H9 (cell line): ENCODE measurements around the gene NCOA1. TPM values are rescaled to one million over a fixed set of nuclear protein-coding genes. Genes with fewer than 3 reads are reported as not detected.

ENCODE experiments used
- DNase-seq: peaks from one replicate; pipeline ENCODE4 v3.0.0-alpha.2; 2017
- H2AFZ ChIP-seq: one replicate; pipeline ENCODE4 v1.6.1; 2013; ENCODE audit warnings: mild to moderate bottlenecking, low read length, control low read depth, moderate library complexity
- H2AK5ac ChIP-seq: 2 replicates; pipeline ENCODE4 v1.6.1; 2013; ENCODE audit warnings: low read length, control low read depth, mixed read lengths; ENCODE audit not compliant: insufficient read length
- H2BK120ac ChIP-seq: one replicate; pipeline ENCODE4 v1.6.1; 2013; ENCODE audit warnings: low read depth, mild to moderate bottlenecking, low read length, control low read depth, inconsistent platforms; ENCODE audit not compliant: poor library complexity, severe bottlenecking
- H2BK12ac ChIP-seq: 2 replicates; pipeline ENCODE4 v1.6.1; 2013; ENCODE audit warnings: low read length, control low read depth, mixed read lengths, low read depth; ENCODE audit not compliant: insufficient read length
- H2BK15ac ChIP-seq: 2 replicates; pipeline ENCODE4 v1.6.1; 2013; ENCODE audit warnings: low read depth, low read length, control low read depth
- H2BK20ac ChIP-seq: one replicate; pipeline ENCODE4 v1.6.1; 2013; ENCODE audit warnings: low read depth, mild to moderate bottlenecking, low read length, control low read depth, inconsistent platforms; ENCODE audit not compliant: poor library complexity, severe bottlenecking
- H2BK5ac ChIP-seq: 2 replicates; pipeline ENCODE4 v1.6.1; 2013; ENCODE audit warnings: low read length, control low read depth, mixed read lengths; ENCODE audit not compliant: insufficient read length
- H3K14ac ChIP-seq: 2 replicates; pipeline ENCODE4 v1.6.1; 2013; ENCODE audit warnings: low read length, control low read depth; ENCODE audit not compliant: insufficient read depth
- H3K18ac ChIP-seq: 2 replicates; pipeline ENCODE4 v1.6.1; 2013; ENCODE audit warnings: low read depth, mild to moderate bottlenecking, mixed read lengths, low read length, control low read depth; ENCODE audit not compliant: insufficient read length
- H3K23ac ChIP-seq: 2 replicates; pipeline ENCODE4 v1.6.1; 2013; ENCODE audit warnings: low read length, control low read depth, mixed read lengths, low read depth; ENCODE audit not compliant: insufficient read length
- H3K23me2 ChIP-seq: 2 replicates; pipeline ENCODE4 v1.6.1; 2013; ENCODE audit warnings: low read depth, mild to moderate bottlenecking, mixed read lengths, low read length, control low read depth; ENCODE audit not compliant: insufficient read length, poor library complexity, severe bottlenecking
- H3K27ac ChIP-seq: 2 replicates; pipeline ENCODE4 v1.5.1; 2013; ENCODE audit warnings: low read length, control low read depth, mixed read lengths, low read depth; ENCODE audit not compliant: insufficient read length
- H3K27me3 ChIP-seq: 2 replicates; pipeline ENCODE4 v1.6.1; 2013; ENCODE audit warnings: low read length, control low read depth, inconsistent platforms; ENCODE audit not compliant: insufficient read depth
- H3K4ac ChIP-seq: 2 replicates; pipeline ENCODE4 v1.6.1; 2013; ENCODE audit warnings: low read depth, mild to moderate bottlenecking, control low read depth, inconsistent platforms, low read length, moderate library complexity
- H3K4me1 ChIP-seq: 2 replicates; pipeline ENCODE4 v1.6.1; 2013; ENCODE audit warnings: low read length, control low read depth, inconsistent platforms; ENCODE audit not compliant: insufficient read depth
- H3K4me2 ChIP-seq: 2 replicates; pipeline ENCODE4 v1.6.1; 2013; ENCODE audit warnings: low read length, control low read depth, mixed read lengths; ENCODE audit not compliant: insufficient read length, insufficient read depth
- H3K56ac ChIP-seq: 2 replicates; pipeline ENCODE4 v1.6.1; 2013; ENCODE audit warnings: low read depth, mild to moderate bottlenecking, mixed read lengths, low read length, control low read depth; ENCODE audit not compliant: insufficient read length
- H3K79me1 ChIP-seq: 2 replicates; pipeline ENCODE4 v1.6.1; 2013; ENCODE audit warnings: low read depth, mild to moderate bottlenecking, moderate library complexity, low read length, control low read depth, inconsistent platforms; ENCODE audit not compliant: insufficient read depth, poor library complexity, severe bottlenecking
- H3K79me2 ChIP-seq: 2 replicates; pipeline ENCODE4 v1.6.1; 2013; ENCODE audit warnings: low read length, control low read depth, inconsistent platforms; ENCODE audit not compliant: insufficient read depth
- H3K9ac ChIP-seq: 2 replicates; pipeline ENCODE4 v1.6.1; 2013; ENCODE audit warnings: low read length, control low read depth, mixed read lengths; ENCODE audit not compliant: insufficient read length; ENCODE audit errors: extremely low read depth
- H3K9me3 ChIP-seq: one replicate; pipeline ENCODE4 v1.6.1; 2013; ENCODE audit warnings: low read depth, low read length, inconsistent platforms; ENCODE audit not compliant: control insufficient read depth
- H3T11ph ChIP-seq: one replicate; pipeline ENCODE4 v1.6.1; 2013; ENCODE audit warnings: mild to moderate bottlenecking, low read length, control low read depth, inconsistent platforms
- H4K20me1 ChIP-seq: one replicate; pipeline ENCODE4 v1.6.1; 2013; ENCODE audit not compliant: control insufficient read depth, insufficient read length, insufficient read depth
- H4K5ac ChIP-seq: 2 replicates; pipeline ENCODE4 v1.6.1; 2013; ENCODE audit warnings: low read depth, mild to moderate bottlenecking, mixed read lengths, low read length, control low read depth; ENCODE audit not compliant: insufficient read length
- H4K8ac ChIP-seq: replicated peaks from 2 replicates; pipeline ENCODE4 v1.6.1; 2013; ENCODE audit warnings: low read length, control low read depth, mixed read lengths, low read depth; ENCODE audit not compliant: insufficient read length
- H4K91ac ChIP-seq: 2 replicates; pipeline ENCODE4 v1.6.1; 2013; ENCODE audit warnings: low read depth, mild to moderate bottlenecking, moderate library complexity, mixed read lengths, low read length, control low read depth; ENCODE audit not compliant: insufficient read length
- H3K27ac Mint-ChIP-seq, 3 experiments: 2 replicates in 2 of 3; 3 replicates in 1 of 3; pipeline ENCODE4 v1.8.0; 2020 to 2021; ENCODE audit warnings: mixed read lengths in 3 of 3, mild to moderate bottlenecking in 1 of 3, moderate library complexity in 1 of 3
- H3K27me3 Mint-ChIP-seq: 2 replicates; pipeline ENCODE4 v1.8.0; 2021; ENCODE audit warnings: low read depth, mild to moderate bottlenecking, moderate library complexity, mixed read lengths
- H3K36me3 Mint-ChIP-seq, 3 experiments: 2 replicates in 2 of 3; 3 replicates in 1 of 3; pipeline ENCODE4 v1.8.0; 2020 to 2021; ENCODE audit warnings: low read depth in 3 of 3, mixed read lengths in 3 of 3; ENCODE audit not compliant: insufficient read depth in 1 of 3
- H3K4me1 Mint-ChIP-seq, 2 experiments: 2 replicates each; pipeline ENCODE4 v1.8.0; 2020; ENCODE audit warnings: mixed read lengths in 2 of 2
- H3K4me3 Mint-ChIP-seq, 2 experiments: 2 replicates in 1 of 2; 3 replicates in 1 of 2; pipeline ENCODE4 v1.8.0; 2020 to 2021; ENCODE audit warnings: mild to moderate bottlenecking in 2 of 2, mixed read lengths in 2 of 2, moderate library complexity in 1 of 2
- H3K9me3 Mint-ChIP-seq, 2 experiments: 2 replicates in 1 of 2; 3 replicates in 1 of 2; pipeline ENCODE4 v1.8.0; 2020; ENCODE audit warnings: mild to moderate bottlenecking in 2 of 2, mixed read lengths in 2 of 2, moderate library complexity in 1 of 2
- CTCF ChIP-seq: fragments of 200-600 bp; sonication (generic); conservative IDR thresholded peaks from 3 replicates; pipeline ENCODE4 v1.8.0; 2021; ENCODE audit warnings: antibody characterized with exemption, mild to moderate bottlenecking
- WGBS: extraction: QIAGEN DNeasy Blood & Tissue Kit; methylation state at CpG from one replicate; pipeline ENCODE4 v1.1.7; 2013; ENCODE audit warnings: missing lambda C conversion rate, low lambda C conversion rate, mixed read lengths; ENCODE audit not compliant: insufficient read length; ENCODE audit errors: extremely low coverage; 5-methylcytosine and 5-hydroxymethylcytosine counted together
- total RNA-seq: library from RNA; stranded (reverse); gene quantifications from 2 replicates; pipeline ENCODE4 v1.2.1, GENCODE V29; 2021

The NCOA1 gene
- total RNA-seq, 1 experiment from 2014 or later: 14.8 TPM

DNA sequence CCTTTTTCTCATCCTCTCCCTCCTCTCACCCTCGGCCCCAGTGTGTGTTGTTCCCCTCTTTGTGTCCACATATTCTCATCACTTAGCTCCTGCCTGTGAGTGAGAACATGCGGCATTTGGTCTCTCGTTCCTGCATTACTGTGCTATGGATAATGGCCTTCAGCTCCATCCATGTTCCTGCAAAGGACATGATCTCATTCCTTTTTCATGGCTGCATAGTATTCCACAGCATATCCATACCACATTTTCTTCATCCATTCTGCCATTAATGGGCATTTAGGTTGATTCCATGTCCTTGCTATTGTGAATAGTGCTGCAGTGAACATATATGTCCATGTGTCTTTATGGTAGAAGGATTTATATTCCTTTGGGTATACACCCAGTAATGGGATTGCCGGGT is 10.8 kb upstream of the NCOA1 start:
- H3K56ac ChIP-seq: no peak overlapping the region
- no peaks in the 10 kb centered on the region for H3K79me2 ChIP-seq
- H2BK20ac ChIP-seq: no peak overlapping the region
- TF ChIP-seq CTCF: no peak
- no peak overlapping the region for H4K5ac ChIP-seq
- DNase-seq: no peak
- H3K9me3 ChIP-seq: no peaks in the 10 kb centered on the region
- no peak overlapping the region for H3K23ac ChIP-seq
- H3K36me3 Mint-ChIP-seq: peaks cover 0 to 9% (median 4%) of the 10 kb centered on the region in 3 experiments; a peak in 4 of 7 replicates
- no CpG with 5 or more reads among the region's 4 CpGs for WGBS
- H3K4me3 Mint-ChIP-seq: no peak overlapping the region
- no peaks in the 10 kb centered on the region for H4K20me1 ChIP-seq
- H3K23me2 ChIP-seq: no peaks in the 10 kb centered on the region
- H3K4me1 Mint-ChIP-seq: peaks cover 5 to 8% of the 10 kb centered on the region in 2 experiments; a peak in 2 of 4 replicates
- H3K14ac ChIP-seq: no peak overlapping the region
- no peak overlapping the region for H2BK15ac ChIP-seq
- no peak overlapping the region for H2BK12ac ChIP-seq
- no peak overlapping the region for H4K91ac ChIP-seq
- no peak overlapping the region for H2BK120ac ChIP-seq
- H3K27ac Mint-ChIP-seq: peak overlapping the region in 1 of 3 experiments; percentile 43; a peak in 1 of 7 replicates
- no peak overlapping the region for H3K4ac ChIP-seq
- peaks cover 5% of the 10 kb centered on the region for H3K27me3 Mint-ChIP-seq
- H3K18ac ChIP-seq: no peak overlapping the region
- H3K79me1 ChIP-seq: no peaks in the 10 kb centered on the region
- no peak overlapping the region for H3K27ac ChIP-seq
- no peak overlapping the region for H3K9ac ChIP-seq
- no peak overlapping the region for H3K4me2 ChIP-seq
- H4K8ac ChIP-seq: no peak overlapping the region
- no peak overlapping the region for H2AK5ac ChIP-seq
- H3K9me3 Mint-ChIP-seq: peaks cover 11 to 13% of the 10 kb centered on the region in 2 experiments; a peak in 4 of 5 replicates
- no peaks in the 10 kb centered on the region for H3K4me1 ChIP-seq
- no peak overlapping the region for H2AFZ ChIP-seq
- no peak overlapping the region for H3T11ph ChIP-seq
- H3K27me3 ChIP-seq: no peaks in the 10 kb centered on the region
- no peak overlapping the region for H2BK5ac ChIP-seq
